A673 (cell line): ENCODE results near the gene SPON1. TPM values are rescaled to one million over a fixed set of nuclear protein-coding genes. Genes with fewer than 3 reads are reported as not detected.

ENCODE experiments used
- BruUV-seq: library from RNA; stranded (reverse); fragments of 400-500 nt; replicated peaks from 2 replicates; lab custom pipeline; 2021; lab: Mats Ljungman, UMichigan
- CTCF ChIA-PET: fragments of 300-600 bp; sonication (Branson Sonifier 250); formaldehyde crosslinking; loops from one replicate; lab custom pipeline; 2022; ENCODE audit warnings: antibody characterized with exemption; lab: Charles Lee
- POLR2A ChIA-PET: fragments of 300-600 bp; sonication (Branson Sonifier 250); formaldehyde crosslinking; loops from one replicate; lab custom pipeline; 2022; ENCODE audit warnings: antibody characterized with exemption; ENCODE audit not compliant: low non-redundant PET; lab: Charles Lee
- DNase-seq: peaks from one replicate; pipeline ENCODE4 v3.0.0-alpha.2; 2015; ENCODE audit warnings: low spot score
- H3K27ac ChIP-seq: fragments of 200-600 bp; sonication (generic); 2 replicates; pipeline ENCODE4 v1.5.1; 2016; ENCODE audit warnings: mixed run types, low read depth, mild to moderate bottlenecking, mixed read lengths, antibody characterized with exemption, low read length; ENCODE audit not compliant: poor library complexity, severe bottlenecking
- H3K27me3 ChIP-seq: fragments of 200-600 bp; sonication (generic); replicated peaks from 2 replicates; pipeline ENCODE4 v1.6.1; 2017; ENCODE audit warnings: mixed run types, low read depth, mild to moderate bottlenecking, mixed read lengths, antibody characterized with exemption, low read length; ENCODE audit not compliant: insufficient read depth, poor library complexity
- H3K36me3 ChIP-seq: fragments of 200-600 bp; sonication (generic); 2 replicates; pipeline ENCODE4 v1.6.1; 2016; ENCODE audit warnings: mixed run types, mild to moderate bottlenecking, mixed read lengths, antibody characterized with exemption, low read length; ENCODE audit not compliant: insufficient read depth, poor library complexity, severe bottlenecking
- H3K4me1 ChIP-seq: fragments of 200-600 bp; sonication (generic); 2 replicates; pipeline ENCODE4 v1.6.1; 2017; ENCODE audit warnings: mixed run types, mild to moderate bottlenecking, mixed read lengths, antibody characterized with exemption, low read length; ENCODE audit not compliant: insufficient read depth, poor library complexity, severe bottlenecking
- H3K4me3 ChIP-seq: fragments of 200-600 bp; sonication (generic); 2 replicates; pipeline ENCODE4 v1.5.1; 2016; ENCODE audit warnings: low read depth, mixed run types, mild to moderate bottlenecking, mixed read lengths, low read length; ENCODE audit not compliant: poor library complexity, severe bottlenecking
- H3K9me3 ChIP-seq: fragments of 200-600 bp; sonication (generic); 2 replicates; pipeline ENCODE4 v1.6.1; 2016; ENCODE audit warnings: mixed run types, low read depth, mild to moderate bottlenecking, mixed read lengths, antibody characterized with exemption, low read length; ENCODE audit not compliant: poor library complexity, severe bottlenecking
- CTCF ChIP-seq: fragments of 300-800, 200-600 bp; sonication (generic); conservative IDR thresholded peaks from 2 replicates; pipeline ENCODE4 v1.5.1; 2017; ENCODE audit warnings: low read depth, mild to moderate bottlenecking, antibody characterized with exemption, low read length, moderate library complexity, mixed read lengths
- EZH2 ChIP-seq: fragments of 200-600 bp; sonication (generic); IDR thresholded peaks from 2 replicates; pipeline ENCODE4 v1.6.1; 2017; ENCODE audit warnings: borderline replicate concordance, low read depth, mild to moderate bottlenecking, mixed read lengths, antibody characterized with exemption, low read length; ENCODE audit not compliant: poor library complexity, severe bottlenecking
- intact Hi-C: fragments of 100-400 bp; cut with micrococcal nuclease; formaldehyde crosslinking; loops from one replicate; pipeline ENCODE4 v1.10.0; 2022; ENCODE audit not compliant: unreplicated experiment
- total RNA-seq: library from RNA; stranded (reverse); gene quantifications from 2 replicates; pipeline ENCODE4 v1.2.3, GENCODE V29; 2021

SPON1 gene
- total RNA-seq, 1 experiment from 2014 or later = not detected

- no peaks in the 10 kb centered on the region for H3K9me3 ChIP-seq
- no peaks in the 10 kb centered on the region for H3K4me1 ChIP-seq
- no peaks in the 10 kb centered on the region for H3K36me3 ChIP-seq
- CTCF ChIA-PET = no interaction called here
- no TSS peak for BruUV-seq
- no peak for DNase-seq
- no peak overlapping the region for H3K27ac ChIP-seq
- intact Hi-C loops = no loop called here
- POLR2A ChIA-PET = no interaction called here
- no peak overlapping the region for H3K4me3 ChIP-seq
- TF ChIP-seq CTCF (no peak), EZH2 (no peak)
- no peaks in the 10 kb centered on the region for H3K27me3 ChIP-seq
Observed at GRCh38 chr11:14184028-14184940, 221.8 kb downstream of the SPON1 start.

DNA sequence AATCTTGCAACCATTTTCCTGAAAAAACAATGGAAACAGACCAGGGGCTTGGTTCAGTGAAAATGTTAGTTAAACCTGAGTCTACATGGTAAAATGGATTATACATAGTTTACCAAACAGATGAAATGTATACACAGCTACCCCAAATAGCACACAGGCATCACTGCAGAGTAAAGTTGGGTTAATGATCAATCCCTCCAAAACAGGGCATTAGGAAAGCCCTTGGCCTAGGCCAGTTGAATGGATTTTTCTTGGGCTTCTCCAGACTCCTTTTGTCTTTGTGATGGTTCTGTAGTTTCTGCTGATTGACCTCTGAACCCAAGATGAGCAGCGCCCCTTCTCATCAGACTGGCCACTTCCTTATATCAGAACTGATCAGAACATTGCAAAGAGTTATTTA is 222.9 kb downstream of the SPON1 start:
- H3K4me1 ChIP-seq = no peaks in the 10 kb centered on the region
- CTCF ChIA-PET = no interaction called here
- no peaks in the 10 kb centered on the region for H3K36me3 ChIP-seq
- H3K27me3 ChIP-seq = no peaks in the 10 kb centered on the region
- no peak for DNase-seq
- intact Hi-C loops = no loop called here
- BruUV-seq = no TSS peak
- no peak for TF ChIP-seq CTCF
- no peak overlapping the region for H3K27ac ChIP-seq
- H3K9me3 ChIP-seq = no peaks in the 10 kb centered on the region
- POLR2A ChIA-PET = no interaction called here
- no peak overlapping the region for H3K4me3 ChIP-seq

DNA sequence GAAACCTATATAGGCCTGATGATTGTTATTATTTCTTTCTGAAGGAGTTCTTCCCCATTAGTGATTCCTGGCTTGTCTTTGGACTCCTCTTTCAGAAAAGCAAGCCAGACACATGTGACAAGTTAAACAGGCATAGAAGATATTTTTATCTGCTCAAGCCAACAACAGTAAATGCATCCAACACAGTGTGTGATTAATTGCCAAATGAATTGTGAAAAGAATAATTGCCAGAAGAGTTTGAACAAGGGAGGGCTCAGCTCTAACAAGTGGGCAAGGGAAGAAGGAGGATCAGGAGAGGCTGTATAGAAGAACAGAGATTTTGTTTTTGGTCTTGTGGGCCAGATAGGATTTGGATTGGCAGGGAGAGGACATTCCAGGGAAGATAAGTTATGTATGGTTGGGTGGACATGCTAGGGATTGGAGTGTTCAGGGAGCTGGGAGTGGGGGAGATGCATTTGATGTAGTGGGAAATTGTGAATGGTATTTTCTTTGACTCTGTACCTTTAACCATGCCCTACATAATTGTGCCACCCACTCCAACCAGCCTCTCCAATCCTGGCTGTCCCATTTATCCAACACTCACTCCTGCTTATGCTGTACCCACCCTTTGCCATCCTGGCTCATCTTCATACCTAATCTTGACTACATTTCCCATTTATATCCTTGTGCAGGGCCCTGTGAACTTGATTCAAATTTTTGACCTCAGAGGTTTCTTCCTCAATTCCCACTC is 223.7 kb downstream of the SPON1 start:
- no peaks in the 10 kb centered on the region for H3K9me3 ChIP-seq
- no peaks in the 10 kb centered on the region for H3K4me1 ChIP-seq
- DNase-seq = no peak
- H3K36me3 ChIP-seq = no peaks in the 10 kb centered on the region
- H3K4me3 ChIP-seq = no peak overlapping the region
- no TSS peak for BruUV-seq
- no peaks in the 10 kb centered on the region for H3K27me3 ChIP-seq
- H3K27ac ChIP-seq = no peak overlapping the region
- CTCF ChIA-PET = no interaction called here
- TF ChIP-seq CTCF (no peak), EZH2 (no peak)
- POLR2A ChIA-PET = no interaction called here
- intact Hi-C loops = no loop called here
